NT2/D1 (cell line): ENCODE data around the gene TNS1.

Experiments used
- SUZ12 ChIP-seq: IDR thresholded peaks from 2 replicates; pipeline ENCODE4 v1.6.1; 2011; ENCODE audit not compliant: insufficient read length, insufficient read depth; ENCODE audit errors: extremely low read depth
- YY1 ChIP-seq: IDR thresholded peaks from 2 replicates; pipeline ENCODE4 v1.6.1; 2011; ENCODE audit not compliant: insufficient read length, insufficient read depth

DNA sequence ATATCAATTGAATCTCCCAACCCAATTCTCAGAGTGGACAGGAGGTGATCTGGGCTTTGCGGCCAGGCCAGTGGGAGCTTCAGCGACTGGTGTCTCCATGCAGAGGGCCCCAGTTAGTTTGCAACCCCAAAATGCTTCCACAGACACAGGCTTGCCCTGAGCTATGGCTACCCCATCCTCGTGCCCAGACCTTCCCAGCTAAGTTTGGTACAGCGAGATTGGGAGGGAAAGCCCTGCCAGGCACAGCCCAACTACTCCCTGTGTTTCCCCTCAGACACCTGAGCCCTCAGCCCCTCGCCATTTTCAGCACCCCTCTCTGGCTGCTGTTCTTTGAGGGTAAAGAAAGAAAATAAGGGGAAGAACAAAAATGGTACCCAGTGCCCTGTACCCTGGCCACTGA is 142.9 kb downstream of the TNS1 start:
- TF ChIP-seq SUZ12 (no peak), YY1 (no peak)
